SK-N-SH (cell line): Measurements from ENCODE around the gene ENOX1.

Experiments used
- CTCF ChIP-seq: fragments of 200-600 bp; sonication (generic); IDR thresholded peaks from 2 replicates; pipeline ENCODE4 v1.6.1; 2017; ENCODE audit warnings: antibody characterized with exemption, mild to moderate bottlenecking, moderate library complexity
- GATA2 ChIP-seq: sonication (generic); formaldehyde crosslinking; IDR thresholded peaks from 2 replicates; pipeline ENCODE4 v1.5.0; 2020; ENCODE audit warnings: mild to moderate bottlenecking, missing genetic modification reagents
- JUND ChIP-seq: IDR thresholded peaks from 2 replicates; pipeline ENCODE4 v1.4.0; 2012
- RXRA ChIP-seq: IDR thresholded peaks from 2 replicates; pipeline ENCODE4 v1.4.0; 2012; ENCODE audit warnings: low read depth, mild to moderate bottlenecking, borderline replicate concordance
- SIN3A ChIP-seq: IDR thresholded peaks from 2 replicates; pipeline ENCODE4 v1.6.1; 2012; ENCODE audit warnings: low read depth, mild to moderate bottlenecking, low read length, moderate library complexity, borderline replicate concordance

GRCh38 chr13:43227721-43228120 lies 559.1 kb downstream of the ENOX1 start:
- TF ChIP-seq RXRA (no peak), JUND (0 out of 2 replicates have a peak, but pooled peaks have one; percentile 10), SIN3A (no peak), CTCF (no peak), GATA2 (no peak)
